KMS-11 (cell line): ENCODE results near the gene DSG3.

Experiments
- H2AFZ ChIP-seq: fragments of 200-600 bp; sonication (generic); 2 replicates; pipeline ENCODE4 v1.6.1; 2016; ENCODE audit warnings: antibody characterized with exemption, mixed run types, low read depth
- H3K27ac ChIP-seq: fragments of 200-600 bp; sonication (generic); 2 replicates; pipeline ENCODE4 v1.6.1; 2016; ENCODE audit warnings: mild to moderate bottlenecking, mixed run types
- H3K27me3 ChIP-seq: fragments of 200-600 bp; sonication (generic); 2 replicates; pipeline ENCODE4 v1.6.1; 2017; ENCODE audit warnings: mild to moderate bottlenecking, low read depth, mixed run types, moderate library complexity; ENCODE audit not compliant: insufficient read depth
- H3K36me3 ChIP-seq: fragments of 200-600 bp; sonication (generic); 2 replicates; pipeline ENCODE4 v1.6.1; 2017; ENCODE audit warnings: mild to moderate bottlenecking, mixed run types; ENCODE audit not compliant: insufficient read depth
- H3K4me1 ChIP-seq: fragments of 200-600 bp; sonication (generic); 2 replicates; pipeline ENCODE4 v1.6.1; 2016; ENCODE audit warnings: mild to moderate bottlenecking, low read depth, mixed run types; ENCODE audit not compliant: poor library complexity, severe bottlenecking
- H3K4me2 ChIP-seq: fragments of 200-600 bp; sonication (generic); 2 replicates; pipeline ENCODE4 v1.7.0; 2016; ENCODE audit warnings: mild to moderate bottlenecking, mixed run types
- H3K4me3 ChIP-seq: fragments of 200-600 bp; sonication (generic); IDR thresholded peaks from 2 replicates; pipeline ENCODE4 v1.6.1; 2017; ENCODE audit warnings: low read depth, low read length, mixed read lengths; ENCODE audit not compliant: insufficient read depth
- H3K79me2 ChIP-seq: fragments of 200-600 bp; sonication (generic); 2 replicates; pipeline ENCODE4 v1.6.1; 2016; ENCODE audit warnings: low read depth, mixed run types; ENCODE audit not compliant: insufficient read depth
- H3K9ac ChIP-seq: fragments of 200-600 bp; sonication (generic); 2 replicates; pipeline ENCODE4 v1.6.1; 2016; ENCODE audit warnings: mild to moderate bottlenecking, mixed run types
- H4K20me1 ChIP-seq: fragments of 200-600 bp; sonication (generic); 2 replicates; pipeline ENCODE4 v1.6.1; 2016; ENCODE audit warnings: mild to moderate bottlenecking, mixed run types; ENCODE audit not compliant: insufficient read depth
- TF ChIP-seq, protein P1 (sequence below): fragments of 200-600 bp; sonication (generic); conservative IDR thresholded peaks from 2 replicates; pipeline ENCODE4 v1.6.1; 2017; ENCODE audit warnings: low read depth, mild to moderate bottlenecking, antibody characterized with exemption, low read length, moderate library complexity, mixed read lengths

The DSG3 gene

DNA sequence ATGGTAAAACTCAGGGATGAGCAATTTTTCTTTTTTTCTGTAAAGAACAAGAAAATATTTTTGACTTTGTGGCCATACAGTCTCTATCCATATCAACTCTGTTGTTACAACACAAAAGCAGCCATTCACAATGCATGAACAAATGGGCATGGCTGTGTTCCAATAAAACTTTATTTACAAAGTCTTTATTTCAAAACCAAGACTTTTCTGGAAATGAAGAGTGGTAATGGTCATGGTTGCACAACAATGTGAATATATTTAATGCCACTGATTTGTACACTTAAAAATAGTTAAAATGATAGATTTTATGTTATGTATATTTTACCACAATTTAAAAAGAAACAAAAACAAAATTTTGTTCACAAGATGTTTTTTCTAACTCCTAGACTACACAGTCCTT lies 1.6 kb upstream of the DSG3 start:
- no peak overlapping the region for H3K9ac ChIP-seq
- no peak overlapping the region for H2AFZ ChIP-seq
- H3K79me2 ChIP-seq = no peaks in the 10 kb centered on the region
- no peaks in the 10 kb centered on the region for H3K4me1 ChIP-seq
- no peaks in the 10 kb centered on the region for H3K27me3 ChIP-seq
- no peak overlapping the region for H3K4me3 ChIP-seq
- H4K20me1 ChIP-seq = no peaks in the 10 kb centered on the region
- H3K36me3 ChIP-seq = no peaks in the 10 kb centered on the region
- no peak overlapping the region for H3K27ac ChIP-seq
- TF ChIP-seq, protein P1, sequence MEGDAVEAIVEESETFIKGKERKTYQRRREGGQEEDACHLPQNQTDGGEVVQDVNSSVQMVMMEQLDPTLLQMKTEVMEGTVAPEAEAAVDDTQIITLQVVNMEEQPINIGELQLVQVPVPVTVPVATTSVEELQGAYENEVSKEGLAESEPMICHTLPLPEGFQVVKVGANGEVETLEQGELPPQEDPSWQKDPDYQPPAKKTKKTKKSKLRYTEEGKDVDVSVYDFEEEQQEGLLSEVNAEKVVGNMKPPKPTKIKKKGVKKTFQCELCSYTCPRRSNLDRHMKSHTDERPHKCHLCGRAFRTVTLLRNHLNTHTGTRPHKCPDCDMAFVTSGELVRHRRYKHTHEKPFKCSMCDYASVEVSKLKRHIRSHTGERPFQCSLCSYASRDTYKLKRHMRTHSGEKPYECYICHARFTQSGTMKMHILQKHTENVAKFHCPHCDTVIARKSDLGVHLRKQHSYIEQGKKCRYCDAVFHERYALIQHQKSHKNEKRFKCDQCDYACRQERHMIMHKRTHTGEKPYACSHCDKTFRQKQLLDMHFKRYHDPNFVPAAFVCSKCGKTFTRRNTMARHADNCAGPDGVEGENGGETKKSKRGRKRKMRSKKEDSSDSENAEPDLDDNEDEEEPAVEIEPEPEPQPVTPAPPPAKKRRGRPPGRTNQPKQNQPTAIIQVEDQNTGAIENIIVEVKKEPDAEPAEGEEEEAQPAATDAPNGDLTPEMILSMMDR = no peak
- no peak overlapping the region for H3K4me2 ChIP-seq

DNA sequence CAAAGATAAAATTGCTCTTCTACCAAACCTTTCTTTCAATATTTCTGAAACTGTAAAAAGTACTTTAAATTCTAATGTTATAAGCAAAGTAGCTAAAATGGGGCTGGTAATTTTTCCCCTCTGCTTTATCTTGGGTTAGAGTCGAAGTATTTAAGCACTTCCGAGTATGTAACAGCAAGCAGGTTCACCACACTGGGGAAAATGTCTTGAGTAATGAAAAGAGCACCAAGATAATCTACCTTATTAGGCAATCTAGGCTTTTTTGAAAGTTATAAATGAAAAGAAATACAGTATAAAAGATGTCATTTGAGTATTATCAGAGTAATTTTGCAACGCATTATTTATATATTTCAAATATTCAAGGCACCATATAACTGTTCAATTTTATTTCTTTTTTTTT lies 687 bp upstream of the DSG3 start:
- no peaks in the 10 kb centered on the region for H3K4me1 ChIP-seq
- no peak overlapping the region for H3K27ac ChIP-seq
- no peak overlapping the region for H3K4me3 ChIP-seq
- H3K9ac ChIP-seq = no peak overlapping the region
- TF ChIP-seq, protein P1 = no peak
- H3K4me2 ChIP-seq = no peak overlapping the region
- no peaks in the 10 kb centered on the region for H3K27me3 ChIP-seq
- no peaks in the 10 kb centered on the region for H3K79me2 ChIP-seq
- H4K20me1 ChIP-seq = no peaks in the 10 kb centered on the region
- no peak overlapping the region for H2AFZ ChIP-seq
- H3K36me3 ChIP-seq = no peaks in the 10 kb centered on the region

DNA sequence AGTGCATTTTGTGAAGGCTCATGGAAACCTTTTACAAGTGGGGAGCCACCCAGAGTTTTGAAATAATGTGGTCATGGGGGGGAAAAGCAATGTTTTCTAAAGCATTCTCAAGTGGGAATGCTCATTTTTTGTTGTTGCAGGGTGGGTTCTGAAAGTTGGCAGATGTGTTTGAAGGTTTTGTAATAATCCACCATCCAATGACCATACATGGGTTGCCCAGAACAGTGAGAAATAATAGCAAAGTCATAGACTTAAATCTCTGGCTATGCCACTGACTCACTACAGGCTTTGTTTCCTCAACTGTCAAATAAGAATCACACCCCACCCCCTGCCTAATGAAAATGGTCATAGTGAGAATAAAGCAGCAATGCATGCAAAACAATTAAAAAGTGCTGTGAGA lies 2.9 kb downstream of the DSG3 start:
- Histone ChIP-seq H3K4me2 (no peak overlapping the region), H3K9ac (no peak overlapping the region), H2AFZ (no peak overlapping the region), H3K4me1 (no peaks in the 10 kb centered on the region), H3K27me3 (no peaks in the 10 kb centered on the region), H3K36me3 (no peaks in the 10 kb centered on the region), H3K4me3 (no peak overlapping the region), H4K20me1 (no peaks in the 10 kb centered on the region), H3K27ac (no peak overlapping the region), H3K79me2 (no peaks in the 10 kb centered on the region)
- TF ChIP-seq, protein P1 = no peak

DNA sequence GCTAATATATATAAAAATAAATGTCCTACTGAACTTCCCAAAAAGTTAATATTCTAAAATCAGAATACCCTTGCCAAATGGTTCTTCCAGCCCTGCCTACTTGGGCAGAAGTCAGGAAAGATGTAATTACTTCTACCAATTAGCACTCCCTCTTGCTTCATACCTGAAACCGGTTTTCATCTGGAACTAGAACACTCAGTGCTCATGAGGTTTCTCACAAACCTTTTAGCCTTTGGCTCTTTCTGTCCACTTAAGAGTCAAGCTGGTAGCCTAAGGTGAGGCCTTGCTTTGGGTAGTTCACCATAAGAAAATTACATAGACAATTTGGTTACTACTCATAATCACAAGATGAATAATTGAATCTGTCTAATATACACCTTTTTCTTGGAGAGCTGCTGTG lies 4.1 kb downstream of the DSG3 start:
- Histone ChIP-seq H2AFZ (no peak overlapping the region), H3K4me2 (no peak overlapping the region), H4K20me1 (no peaks in the 10 kb centered on the region), H3K9ac (no peak overlapping the region), H3K27ac (no peak overlapping the region), H3K4me1 (no peaks in the 10 kb centered on the region), H3K27me3 (no peaks in the 10 kb centered on the region), H3K36me3 (no peaks in the 10 kb centered on the region), H3K79me2 (no peaks in the 10 kb centered on the region), H3K4me3 (no peak overlapping the region)
- TF ChIP-seq, protein P1 = no peak
